Fibroblast of lung (primary cell): ENCODE data around the gene GSTM2. TPM values are rescaled to one million over a fixed set of nuclear protein-coding genes. Genes with fewer than 3 reads are reported as not detected.

Experiments used
- DNase-seq, 2 donors: peaks; one replicate each; pipeline versions ENCODE4 v3.0.0 to v3.0.0-alpha.2; 2010; ENCODE audit warnings: low read depth in 2 of 2
- H2AFZ ChIP-seq: 2 replicates; pipeline ENCODE4 v1.5.1; 2012; ENCODE audit warnings: low read length, control low read depth, inconsistent platforms
- H3K27ac ChIP-seq: 2 replicates; pipeline ENCODE4 v1.5.1; 2011; ENCODE audit warnings: low read length, control low read depth; ENCODE audit not compliant: insufficient read depth
- H3K27me3 ChIP-seq: 2 replicates; pipeline ENCODE4 v1.5.1; 2011; ENCODE audit warnings: mild to moderate bottlenecking, low read length; ENCODE audit not compliant: control insufficient read depth, insufficient read depth
- H3K36me3 ChIP-seq: 2 replicates; pipeline ENCODE4 v1.5.1; 2011; ENCODE audit warnings: low read length; ENCODE audit not compliant: control insufficient read depth, insufficient read depth
- H3K4me1 ChIP-seq: 2 replicates; pipeline ENCODE4 v1.5.1; 2011; ENCODE audit warnings: low read length; ENCODE audit not compliant: control insufficient read depth, insufficient read depth; ENCODE audit errors: extremely low read depth
- H3K4me2 ChIP-seq: 2 replicates; pipeline ENCODE4 v1.5.1; 2011; ENCODE audit warnings: low read length, control low read depth; ENCODE audit not compliant: insufficient read depth; ENCODE audit errors: extremely low read depth
- H3K4me3 ChIP-seq, 4 experiments: fragments of 200-600 bp in 1 of 4; sonication (generic) in 1 of 4; replicated peaks in 1 of 4; 2 replicates each; pipeline ENCODE4 v1.5.1; 2011 to 2016; ENCODE audit warnings: low read length in 4 of 4, low read depth in 3 of 4, mild to moderate bottlenecking in 3 of 4, control low read depth in 2 of 4, inconsistent platforms in 1 of 4, mixed read lengths in 1 of 4; ENCODE audit not compliant: insufficient read depth in 1 of 4; ENCODE audit errors: control extremely low read depth in 1 of 4
- H3K79me2 ChIP-seq: 2 replicates; pipeline ENCODE4 v1.5.1; 2012; ENCODE audit warnings: mild to moderate bottlenecking, low read length, inconsistent platforms; ENCODE audit not compliant: control insufficient read depth, insufficient read depth
- H3K9ac ChIP-seq: 2 replicates; pipeline ENCODE4 v1.5.1; 2011; ENCODE audit warnings: mild to moderate bottlenecking, low read length, control low read depth; ENCODE audit not compliant: insufficient read depth
- H3K9me3 ChIP-seq: 2 replicates; pipeline ENCODE4 v1.5.1; 2012; ENCODE audit warnings: low read depth, low read length; ENCODE audit not compliant: control insufficient read depth, insufficient read depth
- H4K20me1 ChIP-seq: 2 replicates; pipeline ENCODE4 v1.5.1; 2011; ENCODE audit warnings: low read length; ENCODE audit not compliant: control insufficient read depth, insufficient read depth; ENCODE audit errors: extremely low read depth
- CTCF ChIP-seq, 2 donors: IDR thresholded peaks in 1 of 2; conservative IDR thresholded peaks in 1 of 2; 1 replicate in 1 of 2; 2 replicates in 1 of 2; pipeline ENCODE4 v1.5.1; 2011 to 2012; ENCODE audit warnings: low read length in 2 of 2, control low read depth in 1 of 2, inconsistent platforms in 1 of 2, low read depth in 1 of 2, mild to moderate bottlenecking in 1 of 2
- EZH2 ChIP-seq: IDR thresholded peaks from 2 replicates; pipeline ENCODE4 v1.5.1; 2012; ENCODE audit warnings: low read length, control low read depth, mild to moderate bottlenecking; ENCODE audit errors: missing control alignments
- polyA plus RNA-seq, 2 donors: library from polyadenylated mRNA; depleted of rRNA in 1 of 2; stranded (reverse) in 1 of 2; unstranded in 1 of 2; fragments of >200 nt; gene quantifications; 2 replicates each; pipeline ENCODE4 v1.2.1, GENCODE V29; 2011 to 2012; ENCODE audit warnings: missing spikeins in 1 of 2
- total RNA-seq: library from RNA; depleted of rRNA; stranded (reverse); fragments of >200 nt; gene quantifications from 2 replicates; pipeline ENCODE4 v1.2.1, GENCODE V29; 2014

GSTM2 gene
- total and polyA plus RNA-seq, 2 donors (not counting 1 experiment from before 2014, with no cell fraction given), result 28.2 to 67.7 TPM

GRCh38 chr1:109623601-109624161, 44.2 kb upstream of the GSTM2 start:
- Histone ChIP-seq H2AFZ (no peak overlapping the region), H3K36me3 (peaks cover 9% of the 10 kb centered on the region), H3K4me1 (peaks cover 17% of the 10 kb centered on the region), H3K79me2 (peaks cover 49% of the 10 kb centered on the region), H3K4me3 (peak overlapping the region in 1 of 4 experiments; percentile 22), H3K27ac (no peak overlapping the region), H3K9me3 (no peaks in the 10 kb centered on the region), H3K27me3 (no peaks in the 10 kb centered on the region), H3K4me2 (no peak overlapping the region), H4K20me1 (no peaks in the 10 kb centered on the region), H3K9ac (no peak overlapping the region)
- TF ChIP-seq EZH2, result no peak
- no peak for TF ChIP-seq CTCF (conservative IDR thresholded peaks at IDR 0.05 in 1 of 2, IDR thresholded peaks at IDR 0.05 in 1 of 2; ENCODE audit: low read depth in 1 of 2, low read length in 2 of 2)
- DNase-seq, result no peak

DNA sequence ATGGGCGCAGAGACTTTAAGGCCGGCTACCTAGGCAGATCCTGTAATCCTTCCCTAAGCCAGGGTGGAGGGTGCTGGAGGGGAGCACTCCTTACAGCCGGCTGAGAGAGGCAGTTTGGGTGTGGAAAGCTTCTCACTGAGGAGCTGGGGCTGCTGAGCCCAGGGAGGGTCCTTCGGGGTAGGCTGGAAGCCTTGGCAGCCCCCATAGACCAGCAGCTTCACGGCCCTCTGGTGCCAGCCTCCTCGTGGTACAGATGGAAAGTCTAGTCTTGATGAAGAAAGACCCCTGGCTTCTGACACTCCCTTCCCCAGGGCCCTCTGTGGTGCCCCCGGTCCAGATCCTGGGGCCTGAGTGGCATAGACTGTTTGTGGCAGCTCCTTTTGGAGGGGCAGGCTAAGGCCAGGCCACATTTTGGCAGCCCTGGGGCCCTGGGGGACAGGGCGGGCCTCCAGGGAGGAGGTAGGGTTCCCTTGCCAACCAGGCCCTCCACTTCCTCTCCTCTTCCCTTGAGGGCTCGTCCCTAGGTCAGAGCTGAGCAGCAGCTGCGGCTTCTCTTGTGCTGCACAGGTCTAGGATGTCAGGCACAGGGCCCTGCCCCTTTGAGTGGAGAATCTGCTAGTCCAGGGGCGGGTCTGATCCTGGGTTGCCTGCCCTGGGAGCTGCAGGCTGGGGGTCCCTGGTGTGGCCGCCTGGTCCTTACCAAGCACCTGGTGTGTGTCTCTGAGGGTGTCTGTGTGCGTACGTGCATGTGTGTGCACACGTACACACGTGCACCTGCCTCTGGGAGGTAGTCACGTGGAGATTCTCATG, 43.5 kb upstream of the GSTM2 start:
- H4K20me1 ChIP-seq, result no peaks in the 10 kb centered on the region
- H3K27ac ChIP-seq, result no peak overlapping the region
- H3K4me1 ChIP-seq, result peaks cover 15% of the 10 kb centered on the region
- H3K4me3 ChIP-seq, result peak overlapping the region in 1 of 4 experiments; percentile 22
- no peaks in the 10 kb centered on the region for H3K27me3 ChIP-seq
- TF ChIP-seq EZH2 (no peak), CTCF (conservative IDR thresholded peaks at IDR 0.05 in 1 of 2, IDR thresholded peaks at IDR 0.05 in 1 of 2; ENCODE audit: low read depth in 1 of 2, low read length in 2 of 2) (no peak)
- peaks cover 49% of the 10 kb centered on the region for H3K79me2 ChIP-seq
- no peak overlapping the region for H2AFZ ChIP-seq
- no peak overlapping the region for H3K4me2 ChIP-seq
- DNase-seq, result no peak
- H3K9ac ChIP-seq, result no peak overlapping the region
- H3K36me3 ChIP-seq, result peaks cover 13% of the 10 kb centered on the region
- no peaks in the 10 kb centered on the region for H3K9me3 ChIP-seq

- no peak overlapping the region for H3K4me3 ChIP-seq
- no peaks in the 10 kb centered on the region for H3K9me3 ChIP-seq
- H4K20me1 ChIP-seq, result no peaks in the 10 kb centered on the region
- H3K79me2 ChIP-seq, result peaks cover 44% of the 10 kb centered on the region
- H3K36me3 ChIP-seq, result peaks cover 19% of the 10 kb centered on the region
- DNase-seq, result no peak
- H3K4me1 ChIP-seq, result peaks cover 15% of the 10 kb centered on the region
- H3K9ac ChIP-seq, result no peak overlapping the region
- H2AFZ ChIP-seq, result no peak overlapping the region
- no peaks in the 10 kb centered on the region for H3K27me3 ChIP-seq
- H3K4me2 ChIP-seq, result no peak overlapping the region
- no peak for TF ChIP-seq EZH2
- TF ChIP-seq CTCF (conservative IDR thresholded peaks at IDR 0.05 in 1 of 2, IDR thresholded peaks at IDR 0.05 in 1 of 2; ENCODE audit: low read depth in 1 of 2, low read length in 2 of 2), result no peak
- no peak overlapping the region for H3K27ac ChIP-seq
Observed at GRCh38 chr1:109625176-109625575, 42.7 kb upstream of the GSTM2 start.
